T-cell (primary cell): ENCODE results near the gene KLHDC3. TPM values are rescaled to one million over a fixed set of nuclear protein-coding genes. Genes with fewer than 3 reads are reported as not detected.

Source experiments
- ATAC-seq, 4 experiments: fragments of 200-7000 bp in 3 of 4; fragments of 150-1000 bp in 1 of 4; cut with Tn5 transposase; replicated peaks in 1 of 4; 1 replicate in 3 of 4; 2 replicates in 1 of 4; pipeline ENCODE4 v1.10.0; 2021; ENCODE audit warnings: moderate library complexity in 3 of 4, mild to moderate bottlenecking in 2 of 4, moderate number of reproducible peaks in 1 of 4
- CTCF ChIA-PET, 2 donors: fragments of 300-600 bp; sonication (Branson Sonifier 250); formaldehyde crosslinking; loops; one replicate each; lab custom pipeline; 2022; ENCODE audit warnings: antibody characterized with exemption in 2 of 2; lab: Charles Lee
- POLR2A ChIA-PET, 2 donors: fragments of 300-600 bp; sonication (Branson Sonifier 250); formaldehyde crosslinking; loops; one replicate each; lab custom pipeline; 2022; ENCODE audit warnings: antibody characterized with exemption in 2 of 2; lab: Charles Lee
- DNase-seq, 35 experiments: peaks; one replicate each; pipeline versions ENCODE4 v3.0.0 to v3.0.0-alpha.2; 2013 to 2023
- H3K27ac ChIP-seq: one replicate; pipeline ENCODE4 v1.5.1; 2013; ENCODE audit warnings: low read length
- H3K27me3 ChIP-seq, 2 experiments: replicated peaks in 1 of 2; 1 replicate in 1 of 2; 2 replicates in 1 of 2; pipeline versions ENCODE4 v1.6.1 to v1.7.0; 2013; ENCODE audit warnings: low read length in 1 of 2, mixed read lengths in 1 of 2; ENCODE audit not compliant: control insufficient read depth in 2 of 2, insufficient read depth in 2 of 2; ENCODE audit errors: extremely low read depth in 1 of 2
- H3K36me3 ChIP-seq, 2 donors: 1 replicate in 1 of 2; 2 replicates in 1 of 2; pipeline versions ENCODE4 v1.6.1 to v1.7.0; 2013; ENCODE audit warnings: low read length in 1 of 2; ENCODE audit not compliant: control insufficient read depth in 2 of 2, insufficient read depth in 1 of 2; ENCODE audit errors: extremely low read depth in 1 of 2
- H3K4me1 ChIP-seq, 2 experiments: 1 replicate in 1 of 2; 2 replicates in 1 of 2; pipeline versions ENCODE4 v1.6.1 to v1.7.0; 2013; ENCODE audit warnings: low read length in 2 of 2, mixed read lengths in 1 of 2; ENCODE audit not compliant: insufficient read depth in 2 of 2, control insufficient read depth in 1 of 2; ENCODE audit errors: extremely low read depth in 1 of 2
- H3K4me3 ChIP-seq, 2 donors: 1 replicate in 1 of 2; 2 replicates in 1 of 2; pipeline versions ENCODE4 v1.5.1 to v1.7.0; 2013; ENCODE audit warnings: mild to moderate bottlenecking in 2 of 2, low read length in 1 of 2, moderate library complexity in 1 of 2; ENCODE audit not compliant: control insufficient read depth in 1 of 2; ENCODE audit errors: extremely low read depth in 1 of 2
- H3K9me3 ChIP-seq: 2 replicates; pipeline ENCODE4 v1.7.0; 2013
- H3K27ac Mint-ChIP-seq, 2 donors: one replicate each; pipeline ENCODE4 v1.8.0; 2020 to 2021; ENCODE audit warnings: mild to moderate bottlenecking in 2 of 2, mixed read lengths in 2 of 2
- H3K27me3 Mint-ChIP-seq, 2 donors: one replicate each; pipeline ENCODE4 v1.8.0; 2021 to 2022; ENCODE audit warnings: mixed read lengths in 2 of 2
- H3K36me3 Mint-ChIP-seq: one replicate; pipeline ENCODE4 v1.8.0; 2021; ENCODE audit warnings: mixed read lengths
- H3K4me1 Mint-ChIP-seq, 3 donors: one replicate each; pipeline ENCODE4 v1.8.0; 2020 to 2022; ENCODE audit warnings: mixed read lengths in 3 of 3, mild to moderate bottlenecking in 1 of 3
- H3K4me3 Mint-ChIP-seq, 3 donors: one replicate each; pipeline ENCODE4 v1.8.0; 2020 to 2022; ENCODE audit warnings: mild to moderate bottlenecking in 3 of 3, mixed read lengths in 3 of 3, moderate library complexity in 3 of 3
- H3K9me3 Mint-ChIP-seq, 3 donors: one replicate each; pipeline ENCODE4 v1.8.0; 2020 to 2022; ENCODE audit warnings: mixed read lengths in 3 of 3
- WGBS: methylation state at CpG from one replicate; pipeline ENCODE4 v1.1.5; 2013; ENCODE audit warnings: missing lambda C conversion rate; ENCODE audit not compliant: insufficient coverage; 5-methylcytosine and 5-hydroxymethylcytosine counted together
- total RNA-seq, 35 experiments: library from RNA in 6 of 35; stranded (reverse) in 6 of 35; fragments of 120-200 nt in 1 of 35; gene quantifications; one replicate each; pipeline versions ENCODE4 v1.2.1 to v1.2.4 and lab custom pipeline; 2013 to 2026

Gene KLHDC3
- total RNA-seq, 5 donors from 2014 or later (not counting 1 experiment from before 2014, with no cell fraction given): 40.5 to 75.3 (median 66.9) TPM

- Mint-ChIP-seq H3K27ac (peak overlapping the region; percentile 91), H3K4me3 (peak overlapping the region; percentile 93 to 95 (median 94)), H3K4me1 (peaks cover 51 to 61% (median 58%) of the 10 kb centered on the region in 3 donors), H3K36me3 (peaks cover 17% of the 10 kb centered on the region), H3K9me3 (no peaks in the 10 kb centered on the region), H3K27me3 (no peaks in the 10 kb centered on the region)
- 90% methylated on average over 6 of the region's 6 CpGs for WGBS
- CTCF ChIA-PET: interaction anchor here in 1 of 2 donors (1.1 to 2.9 kb wide), 2 partner anchors 34 to 83 kb away, joined by 5 to 22 read pairs; partner anchors contain the start of genes CNPY3 and PEX6
- no peaks in the 10 kb centered on the region for H3K9me3 ChIP-seq
- peaks cover 14 to 46% of the 10 kb centered on the region in 2 experiments for H3K4me1 ChIP-seq
- POLR2A ChIA-PET: no interaction called here
- no peak overlapping the region for H3K4me3 ChIP-seq
- H3K27me3 ChIP-seq: no peaks in the 10 kb centered on the region
- no peak overlapping the region for H3K27ac ChIP-seq
- H3K36me3 ChIP-seq: peaks cover 10 to 51% of the 10 kb centered on the region in 2 donors
- ATAC-seq: no peak
- DNase-seq: no peak
Observed at GRCh38 chr6:43012364-43012763, 1.7 kb upstream of the KLHDC3 start.

- peaks cover 11 to 51% of the 10 kb centered on the region in 2 donors for H3K36me3 ChIP-seq
- peaks cover 22% of the 10 kb centered on the region for H3K36me3 Mint-ChIP-seq
- no peaks in the 10 kb centered on the region for H3K9me3 Mint-ChIP-seq
- peak in 1 of 35 experiments; percentile 3 for DNase-seq
- peak overlapping the region; percentile 93 to 95 (median 94) for H3K4me3 Mint-ChIP-seq
- no peaks in the 10 kb centered on the region for H3K27me3 ChIP-seq
- peaks cover 58 to 69% (median 62%) of the 10 kb centered on the region in 3 donors for H3K4me1 Mint-ChIP-seq
- peak overlapping the region; percentile 40 for H3K27ac ChIP-seq
- no peaks in the 10 kb centered on the region for H3K9me3 ChIP-seq
- H3K27me3 Mint-ChIP-seq: no peaks in the 10 kb centered on the region
- peaks cover 14 to 46% of the 10 kb centered on the region in 2 experiments for H3K4me1 ChIP-seq
- ChIA-PET POLR2A (interaction anchor here (0.6 to 1.6 kb wide), 9 partner anchors 8 to 267 kb away, joined by 4 to 15 read pairs (median 6); partner anchors contain the start of genes CNPY3 (in 1 of the 2), CUL7 (in 1 of the 2), KLC4 (in 1 of the 2) and MRPL2 (in 1 of the 2)), CTCF (interaction anchor here (0.6 to 2.9 kb wide), 8 partner anchors 29 to 151 kb away, joined by 3 to 22 read pairs (median 5); partner anchors contain the start of genes CNPY3 (in 1 of the 2), KLC4 (in 1 of the 2), MRPL2 (in 1 of the 2) and PEX6 (in 1 of the 2))
- WGBS: 3% methylated on average over 19 of the region's 25 CpGs
- H3K27ac Mint-ChIP-seq: peak overlapping the region; percentile 91
- peak in 1 of 4 experiments; percentile 25 for ATAC-seq
- peak overlapping the region; percentile 48 to 68 for H3K4me3 ChIP-seq
Observed at GRCh38 chr6:43013097-43013842, 779 bp upstream of the KLHDC3 start.

GRCh38 chr6:43014434-43014909 lies 423 bp downstream of the KLHDC3 start:
- H3K4me3 Mint-ChIP-seq: peak overlapping the region; percentile 93 to 95 (median 94)
- ChIA-PET POLR2A (interaction anchor here (0.6 to 1.6 kb wide), 12 partner anchors 10 to 269 kb away, joined by 3 to 15 read pairs (median 6); partner anchors contain the start of genes CNPY3 (in 2 of the 2), CUL7 (in 2 of the 2), PEX6 (in 2 of the 2) and BICRAL (in 1 of the 2)), CTCF (interaction anchor here (0.6 to 2.9 kb wide), 14 partner anchors 9 to 1285 kb away, joined by 3 to 22 read pairs (median 5); partner anchors contain the start of genes CNPY3 (in 1 of the 2), CUL7 (in 1 of the 2), KLC4 (in 1 of the 2) and MRPL2 (in 1 of the 2))
- ATAC-seq: no peak
- Histone ChIP-seq H3K27ac (no peak overlapping the region), H3K4me3 (peak overlapping the region; percentile 68), H3K4me1 (peaks cover 14 to 46% of the 10 kb centered on the region in 2 experiments), H3K9me3 (no peaks in the 10 kb centered on the region), H3K27me3 (no peaks in the 10 kb centered on the region), H3K36me3 (peaks cover 15 to 49% of the 10 kb centered on the region in 2 donors)
- H3K4me1 Mint-ChIP-seq: peaks cover 58 to 69% (median 62%) of the 10 kb centered on the region in 3 donors
- WGBS: 3% methylated on average over 6 of the region's 7 CpGs
- no peaks in the 10 kb centered on the region for H3K27me3 Mint-ChIP-seq
- DNase-seq: no peak
- H3K9me3 Mint-ChIP-seq: no peaks in the 10 kb centered on the region
- peaks cover 27% of the 10 kb centered on the region for H3K36me3 Mint-ChIP-seq
- H3K27ac Mint-ChIP-seq: peak overlapping the region; percentile 91

- Histone ChIP-seq H3K4me1 (peaks cover 17 to 55% of the 10 kb centered on the region in 2 experiments), H3K9me3 (no peaks in the 10 kb centered on the region), H3K4me3 (no peak overlapping the region), H3K27me3 (no peaks in the 10 kb centered on the region), H3K36me3 (peaks cover 15 to 36% of the 10 kb centered on the region in 2 donors), H3K27ac (no peak overlapping the region)
- peaks cover 19% of the 10 kb centered on the region for H3K36me3 Mint-ChIP-seq
- ChIA-PET POLR2A (interaction anchor here in 1 of 2 donors (1.0 kb wide), 1 partner anchor 452 kb away, joined by 3 read pairs; the partner anchor contains the start of gene UBR2), CTCF (interaction anchor here (0.7 to 1.1 kb wide), 2 partner anchors 32 to 104 kb away, joined by 3 read pairs; partner anchors contain the start of gene PPP2R5D (in 1 of the 2))
- H3K4me1 Mint-ChIP-seq: peaks cover 56 to 70% (median 66%) of the 10 kb centered on the region in 3 donors
- 66% methylated on average over 2 of the region's 7 CpGs for WGBS
- no peaks in the 10 kb centered on the region for H3K9me3 Mint-ChIP-seq
- no peak for ATAC-seq
- peak overlapping the region; percentile 28 to 61 (median 46) for H3K4me3 Mint-ChIP-seq
- no peaks in the 10 kb centered on the region for H3K27me3 Mint-ChIP-seq
- DNase-seq: no peak
- peak overlapping the region; percentile 19 to 28 for H3K27ac Mint-ChIP-seq
Observed at GRCh38 chr6:43016176-43016942, 2.3 kb downstream of the KLHDC3 start.

GRCh38 chr6:43016943-43017334 lies 2.9 kb downstream of the KLHDC3 start:
- ATAC-seq: no peak
- peaks cover 17 to 53% of the 10 kb centered on the region in 2 experiments for H3K4me1 ChIP-seq

More at GRCh38 chr6:43016943-43017334, 2.9 kb downstream of the KLHDC3 start:
- Mint-ChIP-seq H3K4me1 (peaks cover 50 to 66% (median 62%) of the 10 kb centered on the region in 3 donors), H3K4me3 (no peak overlapping the region), H3K27me3 (no peaks in the 10 kb centered on the region), H3K36me3 (peaks cover 19% of the 10 kb centered on the region), H3K9me3 (no peaks in the 10 kb centered on the region), H3K27ac (no peak overlapping the region)
- no peak for DNase-seq
- Histone ChIP-seq H3K27me3 (no peaks in the 10 kb centered on the region), H3K27ac (no peak overlapping the region), H3K36me3 (peaks cover 10 to 32% of the 10 kb centered on the region in 2 donors), H3K9me3 (no peaks in the 10 kb centered on the region), H3K4me3 (no peak overlapping the region)
- 96% methylated on average over 12 of the region's 12 CpGs for WGBS
- CTCF ChIA-PET: no interaction called here
- POLR2A ChIA-PET: interaction anchor here in 1 of 2 donors (0.6 to 1.0 kb wide), 3 partner anchors 445 to 622 kb away, joined by 3 to 6 read pairs (median 4); partner anchors contain the start of gene UBR2
